Purkinje cell (primary cell): Measurements from ENCODE around the gene ACOT11. TPM values are rescaled to one million over a fixed set of nuclear protein-coding genes. Genes with fewer than 3 reads are reported as not detected.

Experiments used
- polyA plus RNA-seq: library from polyadenylated mRNA; unstranded; fragments of >200 nt; fragmentation: Nextera tagmentation; gene quantifications from 2 replicates; pipeline ENCODE4 v1.2.1, GENCODE V29; 2014

ACOT11 gene
- polyA plus RNA-seq: 0.85 and 0.95 TPM in 2 replicates

GRCh38 chr1:54547601-54548388, at the start of gene ACOT11:
Gene ACOT11 (plus strand): TSS chr1:54548228. CDS start chr1:54548310, 82 bp downstream.

GRCh38 chr1:54623216-54624007, 75.4 kb downstream of the ACOT11 start, which contains the start of gene FAM151A:
Gene FAM151A (minus strand): TSS chr1:54623525. CDS start chr1:54623395, 130 bp downstream.

GRCh38 chr1:54640863-54641836, 93.1 kb downstream of the ACOT11 start, which contains the start of gene MROH7:
Gene MROH7 (plus strand): TSS chr1:54641786. CDS start chr1:54652927, 11,141 bp downstream.

Other genes with a start within 250 kb of the ACOT11 start
- 16.9 and 21.9 TPM in 2 replicates for gene SSBP3, start 141.8 kb upstream of the ACOT11 start, polyA plus RNA-seq
- not detected in 2 replicates for gene FAM151A, start 75.3 kb downstream of the ACOT11 start, polyA plus RNA-seq
- 0.11 and 1.2 TPM in 2 replicates for gene MROH7, start 93.6 kb downstream of the ACOT11 start, polyA plus RNA-seq
- 19.8 and 23.2 TPM in 2 replicates for gene TTC4, start 167.6 kb downstream of the ACOT11 start, polyA plus RNA-seq
- gene PARS2, start 216.3 kb downstream of the ACOT11 start, polyA plus RNA-seq: 1.3 and 3.0 TPM in 2 replicates